Esophagus muscularis mucosa (tissue), 4 donors: Measurements from ENCODE around the gene TNFRSF1A.

Experiments
- CTCF ChIP-seq, 3 experiments: fragments of 200-600 bp in 2 of 3; fragments of 450-650 bp in 1 of 3; sonication (generic) in 2 of 3; IDR thresholded peaks; one replicate each; pipeline ENCODE4 v1.5.1; 2017 to 2019; ENCODE audit warnings: antibody characterized with exemption in 3 of 3, mild to moderate bottlenecking in 2 of 3, moderate library complexity in 1 of 3
- EP300 ChIP-seq: sonication (generic); formaldehyde crosslinking; IDR thresholded peaks from one replicate; pipeline ENCODE4 v1.6.1; 2017; ENCODE audit warnings: antibody characterized with exemption
- POLR2A ChIP-seq: fragments of 450-650 bp; IDR thresholded peaks from one replicate; pipeline ENCODE4 v1.6.1; 2017; ENCODE audit warnings: antibody characterized with exemption, moderate library complexity, mild to moderate bottlenecking, low read depth
- POLR2AphosphoS5 ChIP-seq, 2 donors: sonication (generic); formaldehyde crosslinking; IDR thresholded peaks; one replicate each; pipeline ENCODE4 v1.6.1; 2017; ENCODE audit warnings: antibody characterized with exemption in 2 of 2

- no peak for TF ChIP-seq CTCF (IDR thresholded peaks at IDR 0.05)
- TF ChIP-seq EP300 = no peak
- TF ChIP-seq POLR2A = no peak
- no peak for TF ChIP-seq POLR2AphosphoS5 (IDR thresholded peaks at IDR 0.05)
These were observed 9.7 kb upstream of the TNFRSF1A start for GRCh38 chr12:6351622-6352021.
